NCI-H2029 treated with DMSO at 0.1 percent for 48 hours (cell line): ENCODE measurements around the gene SDC1.

Source experiments
- DNase-seq: peaks from one replicate; lab custom pipeline; 2025; lab: John Stamatoyannopoulos, UW

Gene SDC1

GRCh38 chr2:20227894-20228505, 3.1 kb upstream of the SDC1 start:
- DNase-seq: no peak

GRCh38 chr2:20226152-20226545, 1.2 kb upstream of the SDC1 start:
- no peak for DNase-seq

- no peak for DNase-seq
These were observed 593 bp upstream of the SDC1 start for GRCh38 chr2:20225294-20226151.

GRCh38 chr2:20224164-20224715, 690 bp downstream of the SDC1 start:
- DNase-seq: no peak

- DNase-seq: no peak
These were observed 1.3 kb downstream of the SDC1 start for GRCh38 chr2:20223407-20224163.

GRCh38 chr2:20222769-20223406, 2.0 kb downstream of the SDC1 start:
- no peak for DNase-seq

GRCh38 chr2:20222014-20222768, 2.7 kb downstream of the SDC1 start:
- DNase-seq: no peak

- no peak for DNase-seq
These were observed 3.4 kb downstream of the SDC1 start for GRCh38 chr2:20221555-20221973.

GRCh38 chr2:20220806-20221554, 4.0 kb downstream of the SDC1 start:
- no peak for DNase-seq

GRCh38 chr2:20219763-20220380, 5.1 kb downstream of the SDC1 start:
- no peak for DNase-seq

GRCh38 chr2:20218331-20219320, 6.3 kb downstream of the SDC1 start:
- DNase-seq: no peak

- DNase-seq: no peak
These were observed 7.6 kb downstream of the SDC1 start for GRCh38 chr2:20217041-20217970.

GRCh38 chr2:20216130-20217025, 8.6 kb downstream of the SDC1 start:
- DNase-seq: no peak

GRCh38 chr2:20215183-20216040, 9.5 kb downstream of the SDC1 start:
- DNase-seq: no peak

GRCh38 chr2:20214566-20215182, 10.3 kb downstream of the SDC1 start:
- no peak for DNase-seq
